ENCODE measurements around the gene PPP1R1B.

Gene PPP1R1B

DNA sequence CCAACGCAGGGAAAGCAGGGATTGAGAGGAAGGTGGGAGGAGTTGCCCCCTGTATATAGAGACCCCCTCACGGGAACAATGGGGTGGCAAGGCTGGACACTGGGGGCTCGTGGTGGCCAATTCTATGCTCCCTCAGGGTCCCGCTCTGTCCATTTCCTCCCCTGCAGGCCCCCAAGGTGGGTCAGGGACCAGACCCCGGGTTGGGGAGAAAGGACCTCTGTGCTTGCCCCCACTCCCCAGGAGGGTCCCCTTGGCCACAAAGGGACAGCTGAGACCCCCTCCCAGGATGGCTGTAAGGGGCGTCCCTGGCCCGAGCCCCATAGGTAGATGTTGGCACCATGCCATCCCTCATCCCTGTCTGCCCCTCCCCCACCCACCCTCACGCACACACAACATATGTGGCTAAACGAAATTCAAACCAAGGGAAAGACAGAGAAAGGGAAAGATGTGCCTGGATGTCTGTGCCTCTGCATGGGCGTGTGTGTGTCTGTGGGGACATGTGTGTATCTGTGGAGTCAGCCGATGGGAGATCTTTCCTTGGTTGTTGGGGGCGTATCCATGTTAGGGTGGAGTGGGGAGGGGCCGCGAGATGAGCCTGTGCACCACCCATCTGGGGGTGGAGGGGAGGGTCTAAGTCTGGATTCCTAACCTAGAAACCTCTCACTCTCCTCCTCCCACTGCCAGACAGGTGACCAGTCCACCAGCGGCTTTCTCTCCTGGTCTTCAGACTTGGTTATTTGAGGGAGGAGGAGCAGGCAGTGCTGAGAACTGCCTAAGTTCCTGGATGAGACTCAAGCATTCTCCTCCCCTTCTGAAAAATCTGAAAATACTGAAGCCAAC, 18.4 kb upstream of the PPP1R1B start:
- TF ChIP-seq NFIC (IDR thresholded peaks at IDR 0.05) (peak; percentile 50), CEBPB (IDR thresholded peaks at IDR 0.05) (no peak)

DNA sequence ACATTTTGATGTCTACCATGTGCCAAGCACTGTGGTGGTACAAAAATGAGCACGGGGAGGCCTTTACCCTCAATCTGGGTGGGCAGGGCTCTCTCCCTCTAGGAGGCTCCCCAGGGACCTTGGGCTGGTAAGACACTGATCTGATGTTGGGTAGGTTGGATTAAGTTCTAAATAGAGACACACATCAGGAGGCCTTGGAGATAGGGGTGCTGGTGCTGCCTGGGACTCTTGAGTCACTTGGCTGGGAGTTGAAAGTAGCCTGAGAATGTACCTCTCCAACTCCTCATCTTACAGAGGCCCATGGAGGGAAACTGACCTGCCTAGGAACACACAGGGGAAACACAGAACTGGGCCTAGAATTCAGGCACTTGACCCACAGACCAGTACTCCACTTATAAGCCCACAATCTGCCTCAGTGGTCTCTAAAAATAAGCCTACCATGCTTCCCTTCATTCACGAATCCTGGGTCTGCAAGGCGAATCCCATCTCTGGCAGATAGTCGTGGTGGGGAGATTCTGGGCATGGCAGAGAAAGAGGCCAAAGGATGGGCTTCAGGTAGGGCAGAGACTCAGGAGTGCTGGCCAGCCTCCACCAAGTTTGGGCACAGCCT, 17.2 kb upstream of the PPP1R1B start:
- TF ChIP-seq YY1 (IDR thresholded peaks at IDR 0.05; ENCODE audit: low read depth), result no peak
- no peak for TF ChIP-seq TEAD4 (IDR thresholded peaks at IDR 0.05)
- TF ChIP-seq, protein P1, sequence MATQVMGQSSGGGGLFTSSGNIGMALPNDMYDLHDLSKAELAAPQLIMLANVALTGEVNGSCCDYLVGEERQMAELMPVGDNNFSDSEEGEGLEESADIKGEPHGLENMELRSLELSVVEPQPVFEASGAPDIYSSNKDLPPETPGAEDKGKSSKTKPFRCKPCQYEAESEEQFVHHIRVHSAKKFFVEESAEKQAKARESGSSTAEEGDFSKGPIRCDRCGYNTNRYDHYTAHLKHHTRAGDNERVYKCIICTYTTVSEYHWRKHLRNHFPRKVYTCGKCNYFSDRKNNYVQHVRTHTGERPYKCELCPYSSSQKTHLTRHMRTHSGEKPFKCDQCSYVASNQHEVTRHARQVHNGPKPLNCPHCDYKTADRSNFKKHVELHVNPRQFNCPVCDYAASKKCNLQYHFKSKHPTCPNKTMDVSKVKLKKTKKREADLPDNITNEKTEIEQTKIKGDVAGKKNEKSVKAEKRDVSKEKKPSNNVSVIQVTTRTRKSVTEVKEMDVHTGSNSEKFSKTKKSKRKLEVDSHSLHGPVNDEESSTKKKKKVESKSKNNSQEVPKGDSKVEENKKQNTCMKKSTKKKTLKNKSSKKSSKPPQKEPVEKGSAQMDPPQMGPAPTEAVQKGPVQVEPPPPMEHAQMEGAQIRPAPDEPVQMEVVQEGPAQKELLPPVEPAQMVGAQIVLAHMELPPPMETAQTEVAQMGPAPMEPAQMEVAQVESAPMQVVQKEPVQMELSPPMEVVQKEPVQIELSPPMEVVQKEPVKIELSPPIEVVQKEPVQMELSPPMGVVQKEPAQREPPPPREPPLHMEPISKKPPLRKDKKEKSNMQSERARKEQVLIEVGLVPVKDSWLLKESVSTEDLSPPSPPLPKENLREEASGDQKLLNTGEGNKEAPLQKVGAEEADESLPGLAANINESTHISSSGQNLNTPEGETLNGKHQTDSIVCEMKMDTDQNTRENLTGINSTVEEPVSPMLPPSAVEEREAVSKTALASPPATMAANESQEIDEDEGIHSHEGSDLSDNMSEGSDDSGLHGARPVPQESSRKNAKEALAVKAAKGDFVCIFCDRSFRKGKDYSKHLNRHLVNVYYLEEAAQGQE (IDR thresholded peaks at IDR 0.05; ENCODE audit: low read depth), result no peak
- no peak for TF ChIP-seq FOXM1 (IDR thresholded peaks at IDR 0.05; ENCODE audit: borderline replicate concordance, low read depth)
- no peak for TF ChIP-seq CEBPB (IDR thresholded peaks at IDR 0.05)
- TF ChIP-seq CREB1 (IDR thresholded peaks at IDR 0.05; ENCODE audit: low read depth), result no peak
- TF ChIP-seq, protein P2, sequence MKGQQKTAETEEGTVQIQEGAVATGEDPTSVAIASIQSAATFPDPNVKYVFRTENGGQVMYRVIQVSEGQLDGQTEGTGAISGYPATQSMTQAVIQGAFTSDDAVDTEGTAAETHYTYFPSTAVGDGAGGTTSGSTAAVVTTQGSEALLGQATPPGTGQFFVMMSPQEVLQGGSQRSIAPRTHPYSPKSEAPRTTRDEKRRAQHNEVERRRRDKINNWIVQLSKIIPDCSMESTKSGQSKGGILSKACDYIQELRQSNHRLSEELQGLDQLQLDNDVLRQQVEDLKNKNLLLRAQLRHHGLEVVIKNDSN (IDR thresholded peaks at IDR 0.05), result no peak
- TF ChIP-seq, protein P3, sequence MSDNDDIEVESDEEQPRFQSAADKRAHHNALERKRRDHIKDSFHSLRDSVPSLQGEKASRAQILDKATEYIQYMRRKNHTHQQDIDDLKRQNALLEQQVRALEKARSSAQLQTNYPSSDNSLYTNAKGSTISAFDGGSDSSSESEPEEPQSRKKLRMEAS (IDR thresholded peaks at IDR 0.05), result no peak
- no peak for TF ChIP-seq NFIC (IDR thresholded peaks at IDR 0.05)
- no peak for TF ChIP-seq ZBTB7A (IDR thresholded peaks at IDR 0.05; ENCODE audit: low read depth)
- TF ChIP-seq RAD21 (IDR thresholded peaks at IDR 0.05; ENCODE audit: low read depth), result no peak
- TF ChIP-seq TAF1 (IDR thresholded peaks at IDR 0.05; ENCODE audit: low read depth), result no peak
- no peak for TF ChIP-seq EP300 (IDR thresholded peaks at IDR 0.05; ENCODE audit: borderline replicate concordance)
- no peak for TF ChIP-seq EGR1 (IDR thresholded peaks at IDR 0.05)
- TF ChIP-seq TCF12 (IDR thresholded peaks at IDR 0.05; ENCODE audit: low read depth), result no peak

DNA sequence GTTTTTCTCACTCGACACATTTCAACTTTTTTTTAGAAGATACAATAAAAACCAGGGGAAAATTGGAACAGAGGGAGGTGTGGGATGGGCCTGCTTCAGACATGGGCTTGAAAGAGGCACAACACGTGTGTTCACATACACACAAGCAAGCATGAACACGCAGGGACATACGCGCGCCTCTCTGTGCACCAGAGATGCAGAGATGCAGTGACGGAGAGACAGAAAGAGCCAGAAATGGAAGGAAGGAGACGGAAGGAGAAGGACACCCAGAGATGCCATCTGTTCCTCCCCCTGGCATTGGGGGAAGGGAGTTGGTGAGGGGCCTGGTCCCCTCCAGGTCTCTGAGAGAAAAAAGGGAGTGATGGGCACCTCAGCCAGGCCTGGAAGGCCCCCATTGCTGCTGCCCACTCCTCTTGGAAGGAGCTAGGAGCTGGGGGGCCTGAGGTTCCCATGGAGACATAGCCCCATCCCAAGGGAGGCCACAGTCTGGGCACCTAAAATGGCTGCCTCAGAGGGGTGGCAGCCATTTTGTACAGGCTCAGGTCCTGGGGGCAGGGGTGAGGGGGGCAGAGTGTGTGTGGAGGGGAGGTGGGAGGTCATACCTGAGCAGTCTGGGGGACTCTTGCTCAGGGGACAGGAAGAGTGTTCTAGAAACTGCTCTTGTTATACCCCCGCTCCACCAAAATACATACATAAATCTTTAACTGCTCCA, 15.2 kb upstream of the PPP1R1B start:
- TF ChIP-seq, protein P1 (IDR thresholded peaks at IDR 0.05; ENCODE audit: low read depth), result no peak
- no peak for TF ChIP-seq EP300 (IDR thresholded peaks at IDR 0.05; ENCODE audit: borderline replicate concordance)
- no peak for TF ChIP-seq RAD21 (IDR thresholded peaks at IDR 0.05; ENCODE audit: low read depth)
- TF ChIP-seq YY1 (IDR thresholded peaks at IDR 0.05; ENCODE audit: low read depth), result peak; percentile 85
- TF ChIP-seq TAF1 (IDR thresholded peaks at IDR 0.05; ENCODE audit: low read depth), result no peak
- no peak for TF ChIP-seq CEBPB (IDR thresholded peaks at IDR 0.05)

DNA sequence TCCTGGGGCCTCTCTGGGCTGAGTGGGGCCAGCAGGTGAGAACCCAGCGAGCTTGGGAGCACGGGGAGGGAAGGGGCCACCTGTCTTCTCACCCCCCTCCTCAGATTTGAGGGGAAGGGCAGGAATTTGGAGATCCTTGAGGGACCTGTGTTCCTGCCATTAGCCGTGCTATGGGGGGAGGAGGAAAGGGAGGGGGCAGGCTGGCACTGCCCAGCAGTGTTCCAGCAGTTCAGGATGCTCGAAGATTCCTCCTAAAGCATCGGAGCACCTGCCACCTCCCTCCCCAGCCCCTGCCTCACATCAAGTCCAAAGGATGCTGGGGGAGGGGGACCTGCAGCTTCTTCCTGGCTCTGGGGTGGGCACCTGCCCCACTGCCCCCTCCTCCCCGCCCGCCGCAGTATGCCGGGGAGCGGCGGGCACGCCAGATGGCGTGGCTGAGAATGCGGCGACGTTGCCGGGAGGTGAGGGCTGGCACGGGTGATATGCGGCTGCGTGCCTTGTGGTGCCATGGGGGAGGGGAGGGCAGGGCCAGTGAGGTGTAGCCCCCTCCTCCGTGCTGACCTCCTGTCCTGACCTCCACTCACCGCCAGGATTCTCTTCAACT, 14.4 kb upstream of the PPP1R1B start:
- TF ChIP-seq EGR1 (IDR thresholded peaks at IDR 0.05), result no peak
- TF ChIP-seq TAF1 (IDR thresholded peaks at IDR 0.05; ENCODE audit: low read depth), result no peak
- no peak for TF ChIP-seq EP300 (IDR thresholded peaks at IDR 0.05; ENCODE audit: borderline replicate concordance)
- TF ChIP-seq TCF12 (IDR thresholded peaks at IDR 0.05; ENCODE audit: low read depth), result no peak
- no peak for TF ChIP-seq ZBTB7A (IDR thresholded peaks at IDR 0.05; ENCODE audit: low read depth)
- no peak for TF ChIP-seq YY1 (IDR thresholded peaks at IDR 0.05; ENCODE audit: low read depth)
- TF ChIP-seq, protein P2 (IDR thresholded peaks at IDR 0.05), result no peak
- no peak for TF ChIP-seq FOXM1 (IDR thresholded peaks at IDR 0.05; ENCODE audit: borderline replicate concordance, low read depth)
- no peak for TF ChIP-seq CEBPB (IDR thresholded peaks at IDR 0.05)
- TF ChIP-seq RAD21 (IDR thresholded peaks at IDR 0.05; ENCODE audit: low read depth), result no peak
- no peak for TF ChIP-seq TEAD4 (IDR thresholded peaks at IDR 0.05)
- TF ChIP-seq, protein P3 (IDR thresholded peaks at IDR 0.05), result no peak
- TF ChIP-seq CREB1 (IDR thresholded peaks at IDR 0.05; ENCODE audit: low read depth), result no peak
- TF ChIP-seq NFIC (IDR thresholded peaks at IDR 0.05), result no peak
- TF ChIP-seq, protein P1 (IDR thresholded peaks at IDR 0.05; ENCODE audit: low read depth), result no peak

Measured in Ishikawa (cell line).